Gastrocnemius medialis (tissue), 4 donors: ENCODE measurements around the gene CDCA8.

ENCODE experiments used
- POLR2A ChIP-seq, 2 donors: fragments of 450-650 bp; IDR thresholded peaks; one replicate each; pipeline ENCODE4 v1.6.1; 2017; ENCODE audit warnings: antibody characterized with exemption in 2 of 2, mild to moderate bottlenecking in 2 of 2, moderate library complexity in 2 of 2
- TF ChIP-seq, protein P1 (sequence below), 5 experiments: fragments of 450-650 bp in 3 of 5; fragments of 200-600 bp in 2 of 5; sonication (generic) in 2 of 5; IDR thresholded peaks in 4 of 5; conservative IDR thresholded peaks in 1 of 5; 1 replicate in 4 of 5; 2 replicates in 1 of 5; pipeline ENCODE4 v1.5.1; 2016 to 2019; ENCODE audit warnings: antibody characterized with exemption in 5 of 5, mild to moderate bottlenecking in 3 of 5, moderate library complexity in 3 of 5

DNA sequence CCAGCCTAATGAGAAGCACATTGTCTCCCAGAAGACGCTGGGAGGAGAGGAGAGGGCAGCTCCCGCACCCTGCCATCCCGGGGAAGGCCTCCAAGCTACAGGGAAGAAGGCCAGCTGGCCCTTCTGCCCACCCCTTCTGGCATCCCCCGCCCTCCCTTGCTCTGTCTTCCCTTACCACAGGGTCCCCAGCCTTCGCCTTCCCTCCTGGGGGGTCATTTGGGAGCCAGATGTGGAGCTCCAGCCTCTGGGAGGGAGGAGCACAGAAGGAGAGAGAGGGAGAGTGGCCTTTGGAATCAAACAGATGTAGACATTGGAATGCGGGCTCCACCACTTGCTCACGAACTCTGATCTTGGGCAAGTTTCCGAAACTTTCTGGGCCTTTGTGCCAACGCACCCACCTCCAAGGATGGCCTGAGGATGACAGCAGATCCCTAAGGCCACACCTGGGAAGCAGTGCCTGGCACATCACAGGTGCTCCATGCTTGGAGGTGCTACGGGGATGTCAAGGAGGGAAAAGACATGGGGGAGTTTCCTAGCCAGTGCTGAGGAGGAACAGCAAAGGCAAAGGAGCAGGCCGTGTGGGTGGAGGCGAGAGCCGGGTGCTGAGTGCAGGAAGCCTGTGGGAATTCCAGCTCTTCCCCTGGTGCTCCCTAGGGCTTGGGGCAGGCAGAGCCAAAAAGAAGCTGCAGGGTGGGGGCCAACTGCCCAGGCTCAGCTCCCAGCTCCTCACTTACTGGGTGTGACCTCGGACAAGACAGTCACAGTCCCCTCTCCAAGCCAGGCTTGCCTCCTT is 34.5 kb upstream of the CDCA8 start:
- TF ChIP-seq, protein P1, sequence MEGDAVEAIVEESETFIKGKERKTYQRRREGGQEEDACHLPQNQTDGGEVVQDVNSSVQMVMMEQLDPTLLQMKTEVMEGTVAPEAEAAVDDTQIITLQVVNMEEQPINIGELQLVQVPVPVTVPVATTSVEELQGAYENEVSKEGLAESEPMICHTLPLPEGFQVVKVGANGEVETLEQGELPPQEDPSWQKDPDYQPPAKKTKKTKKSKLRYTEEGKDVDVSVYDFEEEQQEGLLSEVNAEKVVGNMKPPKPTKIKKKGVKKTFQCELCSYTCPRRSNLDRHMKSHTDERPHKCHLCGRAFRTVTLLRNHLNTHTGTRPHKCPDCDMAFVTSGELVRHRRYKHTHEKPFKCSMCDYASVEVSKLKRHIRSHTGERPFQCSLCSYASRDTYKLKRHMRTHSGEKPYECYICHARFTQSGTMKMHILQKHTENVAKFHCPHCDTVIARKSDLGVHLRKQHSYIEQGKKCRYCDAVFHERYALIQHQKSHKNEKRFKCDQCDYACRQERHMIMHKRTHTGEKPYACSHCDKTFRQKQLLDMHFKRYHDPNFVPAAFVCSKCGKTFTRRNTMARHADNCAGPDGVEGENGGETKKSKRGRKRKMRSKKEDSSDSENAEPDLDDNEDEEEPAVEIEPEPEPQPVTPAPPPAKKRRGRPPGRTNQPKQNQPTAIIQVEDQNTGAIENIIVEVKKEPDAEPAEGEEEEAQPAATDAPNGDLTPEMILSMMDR (IDR thresholded peaks at IDR 0.05 in 4 of 5, conservative IDR thresholded peaks at IDR 0.05 in 1 of 5), result no peak
- no peak for TF ChIP-seq POLR2A (IDR thresholded peaks at IDR 0.05)
